Activated CD4-positive, alpha-beta T cell treated with anti-CD3 and anti-CD28 coated beads for 4 hours (primary cell): Measurements from ENCODE around the gene AP3D1.
A peak's percentile ranks its signal among the peaks of the same experiment; 100 is the strongest.
"Not testable (repeated sequence)": the region's sequence is repeated elsewhere in the genome, so short reads cannot be mapped to it uniquely, and the experiment has no call there.

Experiments used
- DNase-seq, 2 donors: peaks; one replicate each; pipeline ENCODE4 v3.0.0-alpha.2; 2020

AP3D1 gene

GRCh38 chr19:2108251-2109016, 42.9 kb downstream of the AP3D1 start:
- DNase-seq = no peak

GRCh38 chr19:2103045-2103707, 48.2 kb downstream of the AP3D1 start:
- DNase-seq = no peak

- DNase-seq = no peak
Observed at GRCh38 chr19:2101417-2102335, 49.7 kb downstream of the AP3D1 start.

- DNase-seq = no peak
Observed at GRCh38 chr19:2100719-2101061, 50.7 kb downstream of the AP3D1 start.

GRCh38 chr19:2099937-2100718, 51.2 kb downstream of the AP3D1 start:
- no peak for DNase-seq

GRCh38 chr19:2099054-2099501, 52.3 kb downstream of the AP3D1 start:
- no peak for DNase-seq

- no peak for DNase-seq
Observed at GRCh38 chr19:2097886-2098327, 53.5 kb downstream of the AP3D1 start.

GRCh38 chr19:2097203-2097885, 54.0 kb downstream of the AP3D1 start:
- peak; percentile 65 to 70 for DNase-seq

- peak; percentile 100 for DNase-seq
Observed at GRCh38 chr19:2096480-2097202, 54.7 kb downstream of the AP3D1 start, which contains the start of gene IZUMO4. TSS of gene IZUMO4 (plus strand) at chr19:2096915. CDS start at chr19:2096946, 31 bp downstream.

GRCh38 chr19:2096034-2096479, 55.3 kb downstream of the AP3D1 start, which contains the start of gene MOB3A:
TSS of gene MOB3A (minus strand) at chr19:2096326. CDS start at chr19:2078560, 17,766 bp downstream.
- peak; percentile 82 to 89 for DNase-seq

- DNase-seq = not testable (repeated sequence)
Observed at GRCh38 chr19:2091926-2092525, 59.3 kb downstream of the AP3D1 start.

GRCh38 chr19:2089727-2090053, 61.7 kb downstream of the AP3D1 start:
- DNase-seq = no peak

GRCh38 chr19:2089001-2089711, 62.2 kb downstream of the AP3D1 start:
- DNase-seq = no peak

- no peak for DNase-seq
Observed at GRCh38 chr19:2087621-2088100, 63.7 kb downstream of the AP3D1 start.

GRCh38 chr19:2086695-2087620, 64.4 kb downstream of the AP3D1 start:
- not testable (repeated sequence) for DNase-seq

GRCh38 chr19:2084993-2085720, 66.2 kb downstream of the AP3D1 start:
- DNase-seq = peak; percentile 90 to 94

- DNase-seq = peak; percentile 68 to 73
Observed at GRCh38 chr19:2083174-2083854, 68.1 kb downstream of the AP3D1 start.
